ENCODE measurements around the gene RSPH3. TPM values are rescaled to one million over a fixed set of nuclear protein-coding genes. Genes with fewer than 3 reads are reported as not detected.
A peak's percentile ranks its signal among the peaks of the same experiment; 100 is the strongest.
"Not testable (repeated sequence)": the region's sequence is repeated elsewhere in the genome, so short reads cannot be mapped to it uniquely, and the experiment has no call there.

The RSPH3 gene
- total RNA-seq, 1 donor from 2014 or later: 9.7 TPM

GRCh38 chr6:158996856-158997255 lies 3.1 kb downstream of the RSPH3 start:
- peaks cover 10% of the 10 kb centered on the region for H3K4me1 Mint-ChIP-seq (ENCODE audit: unreplicated experiment)
- peak overlapping the region; percentile 54 for H3K4me3 Mint-ChIP-seq
- H3K36me3 Mint-ChIP-seq: peaks cover 18% of the 10 kb centered on the region
- H3K27me3 Mint-ChIP-seq: no peaks in the 10 kb centered on the region
- no peak for TF ChIP-seq CTCF (conservative IDR thresholded peaks at IDR 0.05)
- no peaks in the 10 kb centered on the region for H3K9me3 Mint-ChIP-seq
- H3K27ac Mint-ChIP-seq: no peak overlapping the region
- no peak for DNase-seq (ENCODE audit: extremely low spot score, unreplicated experiment)

DNA sequence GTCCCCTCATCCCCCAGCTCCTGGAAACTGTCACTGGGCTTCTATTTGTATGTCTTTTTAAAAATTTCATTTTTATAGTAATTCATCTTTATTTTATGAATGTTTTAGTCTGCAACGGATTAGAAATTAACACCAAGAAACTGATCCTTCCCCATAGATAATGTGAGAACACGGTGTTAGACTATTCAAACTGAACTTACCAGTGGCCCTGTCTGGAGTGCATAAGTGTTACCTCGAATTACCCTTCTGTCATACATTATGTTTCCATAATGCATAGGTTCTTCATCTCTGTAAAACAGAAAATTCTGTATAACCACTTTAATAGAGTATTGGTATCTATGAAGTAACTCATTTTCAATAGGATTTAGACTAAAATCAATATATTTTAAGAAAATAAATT lies 6.4 kb downstream of the RSPH3 start:
- Mint-ChIP-seq H3K9me3 (peaks cover under 1% of the 10 kb centered on the region), H3K4me1 (ENCODE audit: unreplicated experiment) (no peaks in the 10 kb centered on the region), H3K27ac (no peak overlapping the region), H3K4me3 (no peak overlapping the region), H3K36me3 (peaks cover 26% of the 10 kb centered on the region), H3K27me3 (no peaks in the 10 kb centered on the region)
- no peak for TF ChIP-seq CTCF (conservative IDR thresholded peaks at IDR 0.05)
- DNase-seq (ENCODE audit: extremely low spot score, unreplicated experiment): no peak

DNA sequence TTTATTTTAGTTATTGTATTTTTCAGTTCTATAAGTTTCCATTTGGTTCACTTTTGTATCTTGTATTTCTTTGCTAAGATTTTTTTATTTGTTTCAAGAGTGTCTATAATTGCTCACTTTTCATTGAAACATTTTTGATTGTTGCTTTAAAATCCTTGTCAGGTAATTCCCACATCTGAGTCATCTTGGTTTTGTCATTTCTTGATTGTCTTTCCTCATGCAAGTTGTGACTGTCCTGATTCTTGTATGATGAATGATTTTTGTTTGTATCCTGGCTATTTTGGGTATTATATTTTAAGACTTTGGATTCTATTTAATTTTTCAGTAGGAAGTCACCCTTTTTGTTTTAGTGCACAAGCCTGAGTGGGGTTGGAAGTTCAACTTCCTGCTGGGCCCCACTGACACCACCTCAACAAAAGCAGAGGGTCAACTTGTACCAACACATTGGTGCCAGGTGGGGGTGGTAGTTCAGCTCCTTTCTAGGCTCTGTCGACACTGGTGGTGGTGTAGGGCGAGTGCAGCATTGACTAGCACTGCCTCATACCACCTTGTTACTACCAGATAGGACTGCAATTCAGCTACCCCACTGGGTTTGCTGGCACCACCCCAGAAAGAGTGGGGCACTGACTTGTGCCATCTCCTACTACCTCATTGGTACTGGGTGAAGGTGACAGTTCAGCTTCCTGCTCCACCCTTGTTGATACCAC lies 8.8 kb downstream of the RSPH3 start:
- H3K4me3 Mint-ChIP-seq: no peak overlapping the region
- H3K36me3 Mint-ChIP-seq: peaks cover 27% of the 10 kb centered on the region
- no peak for DNase-seq (ENCODE audit: extremely low spot score, unreplicated experiment)
- peaks cover 6% of the 10 kb centered on the region for H3K9me3 Mint-ChIP-seq
- H3K27ac Mint-ChIP-seq: no peak overlapping the region
- no peaks in the 10 kb centered on the region for H3K4me1 Mint-ChIP-seq (ENCODE audit: unreplicated experiment)
- TF ChIP-seq CTCF (conservative IDR thresholded peaks at IDR 0.05): no peak
- H3K27me3 Mint-ChIP-seq: no peaks in the 10 kb centered on the region

- not testable (repeated sequence) for H3K27ac Mint-ChIP-seq; H3K27me3 Mint-ChIP-seq; H3K9me3 Mint-ChIP-seq; H3K4me3 Mint-ChIP-seq; H3K4me1 Mint-ChIP-seq (ENCODE audit: unreplicated experiment); DNase-seq (ENCODE audit: extremely low spot score, unreplicated experiment)
- peaks cover 26% of the 10 kb centered on the region for H3K36me3 Mint-ChIP-seq
Observed at GRCh38 chr6:158989711-158990110, 10.3 kb downstream of the RSPH3 start.

GRCh38 chr6:158988477-158988876 lies 11.5 kb downstream of the RSPH3 start:
- no peak overlapping the region for H3K4me3 Mint-ChIP-seq
- H3K36me3 Mint-ChIP-seq: peaks cover 23% of the 10 kb centered on the region
- no peaks in the 10 kb centered on the region for H3K4me1 Mint-ChIP-seq (ENCODE audit: unreplicated experiment)
- TF ChIP-seq CTCF (conservative IDR thresholded peaks at IDR 0.05): no peak
- no peaks in the 10 kb centered on the region for H3K27me3 Mint-ChIP-seq
- no peak for DNase-seq (ENCODE audit: extremely low spot score, unreplicated experiment)
- peaks cover 6% of the 10 kb centered on the region for H3K9me3 Mint-ChIP-seq
- H3K27ac Mint-ChIP-seq: no peak overlapping the region

GRCh38 chr6:158987657-158988056 lies 12.3 kb downstream of the RSPH3 start:
- Mint-ChIP-seq H3K36me3 (peaks cover 19% of the 10 kb centered on the region), H3K27me3 (no peaks in the 10 kb centered on the region), H3K27ac (no peak overlapping the region), H3K9me3 (peaks cover 6% of the 10 kb centered on the region), H3K4me1 (ENCODE audit: unreplicated experiment) (no peaks in the 10 kb centered on the region), H3K4me3 (no peak overlapping the region)
- no peak for TF ChIP-seq CTCF (conservative IDR thresholded peaks at IDR 0.05)
- no peak for DNase-seq (ENCODE audit: extremely low spot score, unreplicated experiment)
